SK-N-SH (cell line): Measurements from ENCODE around the gene NFIX. TPM values are rescaled to one million over a fixed set of nuclear protein-coding genes. Genes with fewer than 3 reads are reported as not detected.

Source experiments
- CTCF ChIA-PET: fragments of 300-600, 350-600 bp; formaldehyde crosslinking; extraction: SDS; loops from one replicate; lab custom pipeline; 2021; lab: Yijun Ruan, JAX
- POLR2A ChIA-PET: fragments of 350-600 bp; sonication (Branson Sonifier 250); formaldehyde crosslinking; extraction: SDS; loops from one replicate; lab custom pipeline; 2020; ENCODE audit warnings: antibody characterized with exemption, inconsistent platforms; lab: Yijun Ruan, JAX
- DNase-seq: peaks from one replicate; pipeline ENCODE4 v3.0.0; 2012
- H2AFZ ChIP-seq: fragments of 200-600 bp; sonication (generic); 2 replicates; pipeline ENCODE4 v1.8.1; 2016; ENCODE audit warnings: antibody characterized with exemption, mild to moderate bottlenecking, low read depth
- H3F3A ChIP-seq: fragments of 200-600 bp; sonication (generic); replicated peaks from 2 replicates; pipeline ENCODE3; 2016; ENCODE audit warnings: antibody characterized with exemption, mild to moderate bottlenecking; ENCODE audit not compliant: insufficient read depth
- H3K27ac ChIP-seq, 2 experiments: fragments of 200-500 bp in 1 of 2; fragments of 200-600 bp in 1 of 2; sonication (Bioruptor generic) in 1 of 2; sonication (generic), shearing (Covaris generic) in 1 of 2; 2 replicates each; pipeline versions ENCODE4 v1.5.1 to v1.6.1; 2014 to 2016; ENCODE audit warnings: low read depth in 2 of 2, inconsistent platforms in 1 of 2, low read length in 1 of 2, mild to moderate bottlenecking in 1 of 2, mixed read lengths in 1 of 2
- H3K27me3 ChIP-seq: fragments of 200-600 bp; sonication (generic), shearing (Covaris generic); 2 replicates; pipeline ENCODE4 v1.6.1; 2016; ENCODE audit warnings: mixed run types; ENCODE audit not compliant: insufficient read depth
- H3K36me3 ChIP-seq, 2 experiments: fragments of 200-500 bp in 1 of 2; fragments of 200-600 bp in 1 of 2; sonication (Bioruptor generic) in 1 of 2; sonication (generic) in 1 of 2; replicated peaks in 1 of 2; 2 replicates each; pipeline versions ENCODE3 to v1.5.1; 2014 to 2016; ENCODE audit warnings: low read length in 1 of 2, mild to moderate bottlenecking in 1 of 2; ENCODE audit not compliant: insufficient read depth in 2 of 2, control insufficient read depth in 1 of 2
- H3K4me1 ChIP-seq, 2 experiments: fragments of 200-500 bp in 1 of 2; fragments of 200-600 bp in 1 of 2; sonication (Bioruptor generic) in 1 of 2; sonication (generic), shearing (Covaris generic) in 1 of 2; 2 replicates each; pipeline versions ENCODE4 v1.5.1 to v1.6.1; 2014 to 2016; ENCODE audit warnings: low read depth in 1 of 2, low read length in 1 of 2, mixed run types in 1 of 2; ENCODE audit not compliant: insufficient read depth in 2 of 2, control insufficient read depth in 1 of 2
- H3K4me2 ChIP-seq: fragments of 200-600 bp; sonication (generic), shearing (Covaris generic); 2 replicates; pipeline ENCODE4 v1.6.1; 2017; ENCODE audit warnings: mixed run types
- H3K4me3 ChIP-seq, 2 experiments: fragments of 200-500 bp in 1 of 2; fragments of 200-600 bp in 1 of 2; sonication (Bioruptor generic) in 1 of 2; sonication (generic), shearing (Covaris generic) in 1 of 2; 2 replicates each; pipeline versions ENCODE4 v1.5.1 to v1.8.1; 2014 to 2016; ENCODE audit warnings: low read depth in 2 of 2, inconsistent platforms in 1 of 2, low read length in 1 of 2, mild to moderate bottlenecking in 1 of 2, mixed read lengths in 1 of 2, moderate library complexity in 1 of 2
- H3K79me2 ChIP-seq: fragments of 200-600 bp; sonication (generic); 2 replicates; pipeline ENCODE4 v1.8.1; 2017; ENCODE audit warnings: mild to moderate bottlenecking; ENCODE audit not compliant: insufficient read depth
- H3K9ac ChIP-seq: fragments of 200-600 bp; sonication (generic); 2 replicates; pipeline ENCODE4 v1.6.1; 2017; ENCODE audit warnings: mixed run types
- H3K9me2 ChIP-seq: fragments of 200-600 bp; sonication (generic); 2 replicates; pipeline ENCODE4 v1.6.1; 2017; ENCODE audit warnings: mixed run types
- H3K9me3 ChIP-seq: fragments of 200-600 bp; sonication (generic); 2 replicates; pipeline ENCODE4 v1.6.1; 2017; ENCODE audit warnings: mixed run types, mild to moderate bottlenecking, moderate library complexity
- H4K20me1 ChIP-seq: fragments of 200-600 bp; sonication (generic); 2 replicates; pipeline ENCODE4 v1.6.1; 2017; ENCODE audit warnings: mild to moderate bottlenecking, mixed run types; ENCODE audit not compliant: insufficient read depth
- FOSL2 ChIP-seq: IDR thresholded peaks from 2 replicates; pipeline ENCODE4 v1.4.0; 2012; ENCODE audit warnings: low read depth, mild to moderate bottlenecking, moderate library complexity, borderline replicate concordance
- GABPA ChIP-seq: IDR thresholded peaks from 2 replicates; pipeline ENCODE4 v1.4.0; 2012; ENCODE audit warnings: low read depth, mild to moderate bottlenecking
- MXI1 ChIP-seq: IDR thresholded peaks from 2 replicates; pipeline ENCODE4 v1.6.1; 2012; ENCODE audit warnings: mild to moderate bottlenecking, low read depth, low read length, improper control_type of control experiment
- NFIC ChIP-seq: IDR thresholded peaks from 2 replicates; pipeline ENCODE4 v1.4.0; 2012; ENCODE audit warnings: borderline replicate concordance
- RXRA ChIP-seq: IDR thresholded peaks from 2 replicates; pipeline ENCODE4 v1.4.0; 2012; ENCODE audit warnings: low read depth, mild to moderate bottlenecking, borderline replicate concordance
- USF1 ChIP-seq: IDR thresholded peaks from 2 replicates; pipeline ENCODE4 v1.4.0; 2012; ENCODE audit warnings: low read depth, borderline replicate concordance
- USF2 ChIP-seq: fragments of 150-350 bp; IDR thresholded peaks from 2 replicates; pipeline ENCODE4 v1.6.1; 2017; ENCODE audit warnings: antibody characterized with exemption, low read length, low read depth, borderline replicate concordance
- WGBS: methylation state at CpG from one replicate; pipeline ENCODE4 v1.1.6; 2017; ENCODE audit warnings: low lambda C conversion rate; 5-methylcytosine and 5-hydroxymethylcytosine counted together
- polyA plus RNA-seq, 3 experiments: library from polyadenylated mRNA; depleted of rRNA; stranded (reverse); fragments of >200 nt; gene quantifications; 2 replicates each; pipeline ENCODE4 v1.2.3, GENCODE V29; 2012
- TF ChIP-seq, protein P1 (sequence below): IDR thresholded peaks from 2 replicates; pipeline ENCODE4 v1.4.0; 2012; ENCODE audit warnings: low read depth

The NFIX gene
- polyA plus RNA-seq, 1 of the 3 experiments (the other 2 are of a cell fraction) = 14.8 TPM

DNA sequence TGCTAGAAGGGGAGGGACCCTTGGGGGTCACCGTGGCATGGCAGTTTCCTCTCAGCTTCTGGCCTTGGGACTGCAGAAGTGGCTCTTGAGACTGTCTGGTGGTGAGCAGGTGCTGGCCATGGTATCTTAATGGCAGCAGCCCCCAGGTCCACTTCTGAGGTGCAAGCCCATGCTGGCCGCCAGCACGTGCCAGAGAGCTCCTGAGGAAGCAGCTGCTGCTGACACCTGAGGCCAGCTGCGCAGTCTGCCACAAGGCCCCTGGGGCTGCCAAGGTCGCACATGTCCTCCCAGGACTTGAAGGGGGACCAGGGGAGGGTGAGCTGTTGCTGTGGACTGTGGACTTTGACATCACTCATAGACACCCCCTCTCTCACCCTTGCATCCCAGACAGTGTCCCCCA lies 48.0 kb downstream of the NFIX start:
- peak overlapping the region in 1 of 2 experiments; percentile 17; a peak in 1 of 4 replicates for H3K27ac ChIP-seq
- no peaks in the 10 kb centered on the region for H3F3A ChIP-seq
- H3K9ac ChIP-seq = no peak overlapping the region
- H3K9me3 ChIP-seq = no peaks in the 10 kb centered on the region
- peaks cover 20 to 34% of the 10 kb centered on the region in 2 experiments; a peak in 2 of 4 replicates for H3K4me1 ChIP-seq
- no peak for DNase-seq
- no peak overlapping the region for H2AFZ ChIP-seq
- TF ChIP-seq USF2 = no peak
- TF ChIP-seq, protein P1, sequence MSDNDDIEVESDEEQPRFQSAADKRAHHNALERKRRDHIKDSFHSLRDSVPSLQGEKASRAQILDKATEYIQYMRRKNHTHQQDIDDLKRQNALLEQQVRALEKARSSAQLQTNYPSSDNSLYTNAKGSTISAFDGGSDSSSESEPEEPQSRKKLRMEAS = no peak
- TF ChIP-seq NFIC = no peak
- no peak for TF ChIP-seq MXI1
- TF ChIP-seq, all 33 proteins: peak for 0
- 38% methylated on average over 1 of the region's 5 CpGs for WGBS
- Histone ChIP-seq H4K20me1 (no peaks in the 10 kb centered on the region), H3K79me2 (peaks cover 80% of the 10 kb centered on the region), H3K27me3 (no peaks in the 10 kb centered on the region), H3K4me3 (no peak overlapping the region), H3K4me2 (no peak overlapping the region), H3K36me3 (peaks cover 5 to 6% of the 10 kb centered on the region in 2 experiments), H3K9me2 (no peaks in the 10 kb centered on the region)
- ChIA-PET CTCF (interaction anchor here (0.8 to 4.1 kb wide), 9 partner anchors 10 to 78 kb away, joined by 3 to 28 read pairs (median 10); no protein-coding TSS in a partner anchor), POLR2A (interaction anchor here (1.2 kb wide), 1 partner anchor 12 kb away, joined by 3 read pairs; no protein-coding TSS in a partner anchor)

- peaks cover 9 to 24% of the 10 kb centered on the region in 2 experiments; a peak in 2 of 4 replicates for H3K4me1 ChIP-seq
- CTCF ChIA-PET = interaction anchor here (1.4 to 4.1 kb wide), 7 partner anchors 11 to 79 kb away, joined by 3 to 28 read pairs (median 13); no protein-coding TSS in a partner anchor
- H3K27me3 ChIP-seq = no peaks in the 10 kb centered on the region
- TF ChIP-seq FOSL2 (0 out of 2 replicates have a peak, but pooled peaks have one; percentile 40), GABPA (no peak), USF1 (no peak), RXRA (no peak)
- 84% methylated on average over 13 of the region's 13 CpGs for WGBS
- no peak overlapping the region for H3K9ac ChIP-seq
- H4K20me1 ChIP-seq = no peaks in the 10 kb centered on the region
- H3F3A ChIP-seq = no peaks in the 10 kb centered on the region
- no peak overlapping the region for H3K4me2 ChIP-seq
- no peak overlapping the region for H3K4me3 ChIP-seq
- no peaks in the 10 kb centered on the region for H3K9me3 ChIP-seq
- peaks cover 70% of the 10 kb centered on the region for H3K79me2 ChIP-seq
- H3K36me3 ChIP-seq = peaks cover 5 to 6% of the 10 kb centered on the region in 2 experiments
- H3K9me2 ChIP-seq = no peaks in the 10 kb centered on the region
- POLR2A ChIA-PET = no interaction called here
- no peak overlapping the region for H3K27ac ChIP-seq
- no peak overlapping the region for H2AFZ ChIP-seq
- DNase-seq = no peak
Observed at GRCh38 chr19:13044231-13044836, 49.1 kb downstream of the NFIX start.
